Esophagus squamous epithelium (tissue), 5 donors: Measurements from ENCODE around the gene ITSN1. TPM values are rescaled to one million over a fixed set of nuclear protein-coding genes. Genes with fewer than 3 reads are reported as not detected.
A peak's percentile ranks its signal among the peaks of the same experiment; 100 is the strongest.

Experiments used
- DNase-seq: peaks from one replicate; lab custom pipeline; 2025; lab: John Stamatoyannopoulos, UW
- H3K27ac ChIP-seq, 4 donors: fragments of 200-600 bp; sonication (generic); one replicate each; pipeline ENCODE4 v1.5.1; 2016 to 2019; ENCODE audit warnings: mild to moderate bottlenecking in 1 of 4
- H3K27me3 ChIP-seq, 4 donors: fragments of 200-600 bp; sonication (generic); 1 replicate in 3 of 4; 2 replicates in 1 of 4; pipeline versions ENCODE4 v1.5.1 to v1.6.0; 2017 to 2021; ENCODE audit warnings: antibody characterized with exemption in 1 of 4
- H3K36me3 ChIP-seq, 3 donors: fragments of 200-600 bp; sonication (generic); one replicate each; pipeline ENCODE4 v1.5.1; 2016 to 2019
- H3K4me1 ChIP-seq, 3 donors: fragments of 200-600 bp; sonication (generic); one replicate each; pipeline ENCODE4 v1.5.1; 2017 to 2019
- H3K4me3 ChIP-seq, 4 donors: fragments of 200-600 bp; sonication (generic); 1 replicate in 3 of 4; 2 replicates in 1 of 4; pipeline ENCODE4 v1.5.1; 2016 to 2019; ENCODE audit warnings: mild to moderate bottlenecking in 2 of 4, moderate library complexity in 1 of 4
- H3K9me3 ChIP-seq, 3 donors: fragments of 200-600 bp; sonication (generic); one replicate each; pipeline ENCODE4 v1.5.1; 2016 to 2019
- CTCF ChIP-seq, 6 experiments: fragments of 450-650 bp in 4 of 6; fragments of 200-600 bp in 2 of 6; sonication (generic) in 2 of 6; IDR thresholded peaks; one replicate each; pipeline ENCODE4 v1.5.1; 2016 to 2019; ENCODE audit warnings: antibody characterized with exemption in 6 of 6, mild to moderate bottlenecking in 4 of 6, moderate library complexity in 4 of 6
- POLR2A ChIP-seq, 4 donors: fragments of 450-650 bp; IDR thresholded peaks; one replicate each; pipeline ENCODE4 v1.6.1; 2017; ENCODE audit warnings: antibody characterized with exemption in 4 of 4, mild to moderate bottlenecking in 4 of 4, moderate library complexity in 3 of 4
- WGBS, 2 donors: methylation state at CpG; one replicate each; pipeline ENCODE4 v1.1.5; 2018; 5-methylcytosine and 5-hydroxymethylcytosine counted together
- intact Hi-C: fragments of 100-400 bp; cut with DNase I; formaldehyde crosslinking; loops from one replicate; pipeline ENCODE4 v1.15.0; 2022
- total RNA-seq, 4 donors: library from RNA; depleted of rRNA; stranded (reverse); fragments of >200 nt; gene quantifications; one replicate each; pipeline ENCODE4 v1.1.0, GENCODE V29; 2016
- donor health status: DM: yes; HTN: yes; CAD: no.

The ITSN1 gene
- total RNA-seq, 4 donors from 2014 or later = 9.5 to 27.1 (median 11.6) TPM

- no peak overlapping the region for H3K4me3 ChIP-seq
- 39 to 64% methylated on average over 5 of the region's 5 CpGs for WGBS, 2 donors
- no peak for TF ChIP-seq CTCF (IDR thresholded peaks at IDR 0.05)
- no peak for TF ChIP-seq POLR2A (IDR thresholded peaks at IDR 0.05)
- DNase-seq = no peak
- intact Hi-C loops = no loop called here
- peaks cover 0 to 38% (median 0%) of the 10 kb centered on the region in 3 donors for H3K36me3 ChIP-seq
- peaks cover 5 to 26% (median 16%) of the 10 kb centered on the region in 3 donors for H3K4me1 ChIP-seq
- no peaks in the 10 kb centered on the region for H3K9me3 ChIP-seq
- H3K27ac ChIP-seq = peak overlapping the region in 2 of 4 donors; percentile 69 to 70
- no peaks in the 10 kb centered on the region for H3K27me3 ChIP-seq
Observed at GRCh38 chr21:33800753-33801423, 158.6 kb downstream of the ITSN1 start.

- intact Hi-C loops = no loop called here
- Histone ChIP-seq H3K27ac (peak overlapping the region; percentile 26 to 70 (median 66)), H3K9me3 (no peaks in the 10 kb centered on the region), H3K4me1 (peaks cover 5 to 26% (median 16%) of the 10 kb centered on the region in 3 donors), H3K4me3 (no peak overlapping the region), H3K36me3 (peaks cover 0 to 30% (median 0%) of the 10 kb centered on the region in 3 donors), H3K27me3 (no peaks in the 10 kb centered on the region)
- no peak for DNase-seq
- 27 to 42% methylated on average over 8 of the region's 8 CpGs for WGBS, 2 donors
- TF ChIP-seq CTCF (IDR thresholded peaks at IDR 0.05) = no peak
Observed at GRCh38 chr21:33801424-33802405, 159.4 kb downstream of the ITSN1 start.

GRCh38 chr21:33802481-33802880 is 160.2 kb downstream of the ITSN1 start:
- intact Hi-C loops = no loop called here
- DNase-seq = no peak
- WGBS, 2 donors = 41 to 43% methylated on average over 4 of the region's 4 CpGs
- H3K27ac ChIP-seq = peak overlapping the region; percentile 26 to 70 (median 66)
- TF ChIP-seq POLR2A (IDR thresholded peaks at IDR 0.05) (no peak), CTCF (IDR thresholded peaks at IDR 0.05) (no peak)
- H3K36me3 ChIP-seq = peaks cover 0 to 23% (median 0%) of the 10 kb centered on the region in 3 donors
- peaks cover 5 to 26% (median 16%) of the 10 kb centered on the region in 3 donors for H3K4me1 ChIP-seq
- no peaks in the 10 kb centered on the region for H3K27me3 ChIP-seq
- no peak overlapping the region for H3K4me3 ChIP-seq
- H3K9me3 ChIP-seq = no peaks in the 10 kb centered on the region

GRCh38 chr21:33808715-33809367 is 166.5 kb downstream of the ITSN1 start:
- H3K9me3 ChIP-seq = no peaks in the 10 kb centered on the region
- peaks cover 0 to 2% (median 0%) of the 10 kb centered on the region in 3 donors for H3K36me3 ChIP-seq
- WGBS, 2 donors = 76 to 85% methylated on average over 2 of the region's 2 CpGs
- TF ChIP-seq POLR2A (IDR thresholded peaks at IDR 0.05) (no peak), CTCF (IDR thresholded peaks at IDR 0.05) (no peak)
- no peak overlapping the region for H3K4me3 ChIP-seq
- H3K4me1 ChIP-seq = peaks cover 0 to 23% (median 13%) of the 10 kb centered on the region in 3 donors
- H3K27me3 ChIP-seq = no peaks in the 10 kb centered on the region
- H3K27ac ChIP-seq = peak overlapping the region in 1 of 4 donors; percentile 9
- no peak for DNase-seq
- intact Hi-C loops = no loop called here
